A549 (cell line): ENCODE measurements around the gene PDP2. TPM values are rescaled to one million over a fixed set of nuclear protein-coding genes. Genes with fewer than 3 reads are reported as not detected.

Source experiments
- ATAC-seq, 2 experiments: fragments of 200-7000 bp in 1 of 2; fragments of >200 bp in 1 of 2; cut with Nextera tagmentation in 1 of 2; cut with Tn5 transposase in 1 of 2; 3 replicates each; pipeline versions ENCODE4 v1.8.0 to v1.9.1; 2018 to 2020; ENCODE audit warnings: mild to moderate bottlenecking in 1 of 2, moderate library complexity in 1 of 2
- CTCF ChIA-PET: fragments of 300-600 bp; sonication (Branson Sonifier 250); formaldehyde crosslinking; extraction: SDS; loops from one replicate; lab custom pipeline; 2021; ENCODE audit warnings: antibody characterized with exemption, inconsistent platforms; lab: Yijun Ruan, JAX
- POLR2A ChIA-PET: fragments of 350-600 bp; formaldehyde crosslinking; extraction: SDS; loops from one replicate; lab custom pipeline; 2021; ENCODE audit warnings: antibody characterized with exemption, inconsistent platforms; lab: Yijun Ruan, JAX
- DNase-seq, 2 experiments: peaks; one replicate each; pipeline versions ENCODE4 v3.0.0 to v3.0.0-alpha.2; 2011 to 2016; ENCODE audit warnings: low read depth in 1 of 2, low spot score in 1 of 2
- FAIRE-seq: peaks from 2 replicates; lab custom pipeline; 2011; peaks lifted over from hg19 to GRCh38; lab: Jason Lieb, UNC
- H3K27ac ChIP-seq, 2 experiments: fragments of >200 bp; sonication (Bioruptor Twin); formaldehyde crosslinking; 3 replicates each; pipeline ENCODE4 v1.5.1; 2016 to 2017
- H3K4me1 ChIP-seq: fragments of >200 bp; sonication (Bioruptor Twin); formaldehyde crosslinking; 3 replicates; pipeline ENCODE4 v1.6.1; 2016
- H3K4me2 ChIP-seq: fragments of >200 bp; sonication (Bioruptor Twin); formaldehyde crosslinking; 3 replicates; pipeline ENCODE4 v1.6.1; 2016
- H3K4me3 ChIP-seq: fragments of >200 bp; sonication (Bioruptor Twin); formaldehyde crosslinking; 3 replicates; pipeline ENCODE4 v1.5.1; 2016
- H3K9me3 ChIP-seq: fragments of >200 bp; sonication (Bioruptor Twin); formaldehyde crosslinking; 3 replicates; pipeline ENCODE4 v1.6.1; 2016
- EHMT2 ChIP-seq: fragments of 200-600 bp; sonication (generic); IDR thresholded peaks from 2 replicates; pipeline ENCODE4 v1.6.1; 2016; ENCODE audit warnings: antibody characterized with exemption, low read depth, mild to moderate bottlenecking, moderate library complexity
- ELK1 ChIP-seq: fragments of 150-350 bp; IDR thresholded peaks from 2 replicates; pipeline ENCODE4 v1.6.1; 2014; ENCODE audit warnings: low read depth, mild to moderate bottlenecking, low read length
- HEYL ChIP-seq: fragments of 250-450 bp; sonication (Bioruptor Pico); IDR thresholded peaks from 2 replicates; pipeline ENCODE4 v1.8.0; 2021; ENCODE audit warnings: mild to moderate bottlenecking, moderate library complexity
- HOXA7 ChIP-seq: fragments of 250-450 bp; sonication (Bioruptor Pico); IDR thresholded peaks from 2 replicates; pipeline ENCODE4 v1.5.0; 2020; ENCODE audit warnings: mild to moderate bottlenecking, moderate library complexity
- KDM1A ChIP-seq: fragments of 200-600 bp; sonication (generic); IDR thresholded peaks from 2 replicates; pipeline ENCODE4 v1.6.1; 2016; ENCODE audit warnings: low read depth, mild to moderate bottlenecking
- KDM5A ChIP-seq: fragments of 200-600 bp; sonication (generic); IDR thresholded peaks from 2 replicates; pipeline ENCODE4 v1.6.1; 2016; ENCODE audit warnings: antibody characterized with exemption, mild to moderate bottlenecking
- NFE2L2 ChIP-seq: fragments of 150-350 bp; conservative IDR thresholded peaks from 2 replicates; pipeline ENCODE4 v1.6.1; 2014; ENCODE audit warnings: low read length
- NPAS2 ChIP-seq: fragments of 250-450 bp; sonication (Bioruptor Pico); IDR thresholded peaks from 2 replicates; pipeline ENCODE4 v1.8.0; 2022; ENCODE audit warnings: mild to moderate bottlenecking, moderate library complexity, borderline replicate concordance
- POLR2A ChIP-seq: IDR thresholded peaks from 2 replicates; pipeline ENCODE4 v1.6.1; 2012; ENCODE audit warnings: mild to moderate bottlenecking, low read length
- RARB ChIP-seq: fragments of 250-450 bp; sonication (Bioruptor Pico); IDR thresholded peaks from 2 replicates; pipeline ENCODE4 v1.8.0; 2021; ENCODE audit warnings: mild to moderate bottlenecking, moderate library complexity
- REST ChIP-seq: fragments of 200-600 bp; sonication (generic); IDR thresholded peaks from 2 replicates; pipeline ENCODE4 v1.6.1; 2016; ENCODE audit warnings: antibody characterized with exemption, mild to moderate bottlenecking, moderate library complexity
- RNF2 ChIP-seq: fragments of 200-600 bp; sonication (generic); IDR thresholded peaks from 2 replicates; pipeline ENCODE4 v1.6.1; 2016; ENCODE audit warnings: low read depth, mild to moderate bottlenecking, antibody characterized with exemption, moderate library complexity, borderline replicate concordance
- SREBF2 ChIP-seq: fragments of 450-650 bp; IDR thresholded peaks from 2 replicates; pipeline ENCODE4 v1.6.1; 2014; ENCODE audit warnings: mild to moderate bottlenecking, moderate library complexity
- USF2 ChIP-seq: fragments of 450-650 bp; IDR thresholded peaks from 2 replicates; pipeline ENCODE4 v1.6.1; 2014; ENCODE audit warnings: antibody characterized with exemption
- ZC3H11A ChIP-seq: fragments of 450-650 bp; IDR thresholded peaks from 2 replicates; pipeline ENCODE4 v1.6.1; 2014; ENCODE audit warnings: antibody characterized with exemption, mild to moderate bottlenecking
- ZNF302 ChIP-seq: fragments of 250-450 bp; sonication (Bioruptor Pico); IDR thresholded peaks from 2 replicates; pipeline ENCODE4 v1.9.0; 2021; ENCODE audit warnings: inconsistent platforms, mild to moderate bottlenecking, moderate library complexity
- WGBS: methylation state at CpG from one replicate; pipeline ENCODE4 v1.1.6; 2017; ENCODE audit errors: missing lambda C conversion rate; 5-methylcytosine and 5-hydroxymethylcytosine counted together
- polyA plus RNA-seq, 4 experiments: library from polyadenylated mRNA; depleted of rRNA in 3 of 4; stranded (reverse); fragments of >200 nt; fragmentation: RNase III in 1 of 4; extraction: RNeasy Plus Mini Kit Qiagen cat#74134 plus additional on column Dnase treatment in 1 of 4; gene quantifications; 2 replicates in 3 of 4; 3 replicates in 1 of 4; pipeline ENCODE4 v1.2.3, GENCODE V29; 2011 to 2017
- TF ChIP-seq, protein P1 (sequence below): IDR thresholded peaks from 2 replicates; pipeline ENCODE4 v1.6.1; 2012

PDP2 gene
- polyA plus RNA-seq, 2 of the 4 experiments (the other 2 are of a cell fraction), result 10.0 to 10.5 TPM

GRCh38 chr16:66849021-66849420, 31.3 kb upstream of the PDP2 start (continued):
- no peak for TF ChIP-seq REST
- no peak for TF ChIP-seq RARB (CRISPR knock-in tag)
- no peak for TF ChIP-seq KDM5A
- TF ChIP-seq ELK1, result no peak

GRCh38 chr16:66849549-66849948, 30.8 kb upstream of the PDP2 start:
- H3K4me1 ChIP-seq, result no peaks in the 10 kb centered on the region; the same call in 2 of the 3 replicates
- TF ChIP-seq NFE2L2 (no peak), ZNF302 (CRISPR knock-in tag) (no peak), HEYL (CRISPR knock-in tag) (no peak)
- TF ChIP-seq, all 56 proteins: peak for 0
- Histone ChIP-seq H3K4me2 (no peak overlapping the region), H3K4me3 (no peak overlapping the region), H3K27ac (no peak overlapping the region), H3K9me3 (no peaks in the 10 kb centered on the region)
- 65% methylated on average over 4 of the region's 4 CpGs for WGBS
- DNase-seq, result no peak
- ChIA-PET CTCF (interaction anchor here (0.6 to 12.4 kb wide), 6 partner anchors 17 to 110 kb away, joined by 3 to 103 read pairs (median 4); partner anchors contain the start of gene NAE1), POLR2A (no interaction called here)
- no peak for FAIRE-seq
- no peak for ATAC-seq

DNA sequence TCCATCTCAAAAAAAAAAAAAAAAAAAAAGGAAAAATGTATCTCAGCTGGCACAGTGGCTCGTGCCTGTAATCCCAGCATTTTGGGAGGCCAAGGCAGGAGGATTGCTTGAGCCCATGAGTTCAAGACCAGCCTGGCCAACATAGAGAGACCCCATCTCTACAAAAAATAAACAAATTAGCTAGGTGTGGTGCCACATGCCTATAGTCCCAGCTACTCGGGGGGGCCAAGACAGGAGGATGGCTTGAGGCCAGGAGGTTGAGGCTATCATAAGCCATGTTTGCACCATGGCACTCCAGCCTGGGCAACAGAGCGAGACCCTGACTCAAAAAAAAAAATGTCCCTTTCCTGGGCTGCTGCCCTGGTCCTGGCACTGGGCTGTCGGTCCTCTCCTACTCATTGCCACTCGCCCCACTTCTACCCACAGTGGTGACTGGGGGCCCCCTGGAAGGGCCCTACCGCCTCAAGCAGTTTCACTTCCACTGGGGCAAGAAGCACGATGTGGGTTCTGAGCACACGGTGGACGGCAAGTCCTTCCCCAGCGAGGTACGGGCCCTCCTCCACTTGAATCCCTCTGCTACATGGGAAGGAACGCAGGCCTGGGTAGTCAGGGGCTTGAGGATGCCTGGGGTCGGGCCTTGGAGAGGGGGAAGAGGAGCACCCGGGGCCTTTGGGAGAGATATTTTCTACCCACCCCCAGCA, 30.1 kb upstream of the PDP2 start:
- Histone ChIP-seq H3K4me1 (no peaks in the 10 kb centered on the region), H3K9me3 (no peaks in the 10 kb centered on the region), H3K27ac (no peak overlapping the region), H3K4me3 (no peak overlapping the region), H3K4me2 (no peak overlapping the region)
- TF ChIP-seq EHMT2 (no peak), ZC3H11A (no peak), USF2 (no peak), NPAS2 (CRISPR knock-in tag) (no peak), SREBF2 (no peak), POLR2A (no peak), RNF2 (no peak), HOXA7 (CRISPR knock-in tag) (no peak), KDM1A (no peak)
- TF ChIP-seq, protein P1, sequence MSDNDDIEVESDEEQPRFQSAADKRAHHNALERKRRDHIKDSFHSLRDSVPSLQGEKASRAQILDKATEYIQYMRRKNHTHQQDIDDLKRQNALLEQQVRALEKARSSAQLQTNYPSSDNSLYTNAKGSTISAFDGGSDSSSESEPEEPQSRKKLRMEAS, result no peak
- ChIA-PET CTCF (interaction anchor here (0.6 to 12.4 kb wide), 5 partner anchors 16 to 45 kb away, joined by 3 to 103 read pairs (median 5); partner anchors contain the start of gene NAE1), POLR2A (no interaction called here)
- DNase-seq (no peak), ATAC-seq (no peak), FAIRE-seq (no peak)
- 85% methylated on average over 13 of the region's 14 CpGs for WGBS
